Keratinocyte (primary cell): Measurements from ENCODE around the gene EPAS1. TPM values are rescaled to one million over a fixed set of nuclear protein-coding genes. Genes with fewer than 3 reads are reported as not detected.
A peak's percentile ranks its signal among the peaks of the same experiment; 100 is the strongest.

ENCODE experiments used
- DNase-seq: peaks from one replicate; pipeline ENCODE4 v3.0.0-alpha.2; 2011; ENCODE audit warnings: low read depth, missing footprints, low spot score
- FAIRE-seq: peaks from 2 replicates; lab custom pipeline; 2011; peaks lifted over from hg19 to GRCh38; lab: Jason Lieb, UNC
- H2AFZ ChIP-seq: 2 replicates; pipeline ENCODE4 v1.6.0; 2012; ENCODE audit warnings: low read length, control low read depth, inconsistent platforms; ENCODE audit not compliant: control insufficient read depth
- H3K27ac ChIP-seq: 2 replicates; pipeline ENCODE4 v1.5.1; 2011; ENCODE audit warnings: low read length; ENCODE audit not compliant: control insufficient read depth, insufficient read depth
- H3K27me3 ChIP-seq: 3 replicates; pipeline ENCODE4 v1.6.0; 2011; ENCODE audit warnings: low read length; ENCODE audit not compliant: control insufficient read depth, insufficient read depth; ENCODE audit errors: extremely low read depth
- H3K36me3 ChIP-seq, 2 experiments: 2 replicates in 1 of 2; 3 replicates in 1 of 2; pipeline ENCODE4 v1.5.1; 2011; ENCODE audit warnings: low read length in 2 of 2, mild to moderate bottlenecking in 1 of 2; ENCODE audit not compliant: control insufficient read depth in 2 of 2, insufficient read depth in 2 of 2; ENCODE audit errors: extremely low read depth in 1 of 2
- H3K4me1 ChIP-seq: 3 replicates; pipeline ENCODE4 v1.5.1; 2011; ENCODE audit warnings: low read length; ENCODE audit not compliant: control insufficient read depth, insufficient read depth; ENCODE audit errors: extremely low read depth
- H3K4me2 ChIP-seq: 3 replicates; pipeline ENCODE4 v1.6.0; 2011; ENCODE audit warnings: low read depth, low read length; ENCODE audit not compliant: control insufficient read depth, insufficient read depth; ENCODE audit errors: extremely low read depth
- H3K4me3 ChIP-seq, 3 experiments: fragments of 200-600 bp in 1 of 3; sonication (generic) in 1 of 3; 2 replicates in 2 of 3; 3 replicates in 1 of 3; pipeline ENCODE4 v1.5.1; 2011 to 2016; ENCODE audit warnings: low read length in 3 of 3, mild to moderate bottlenecking in 3 of 3, control low read depth in 2 of 3, inconsistent platforms in 1 of 3, low read depth in 1 of 3, mixed read lengths in 1 of 3, mixed run types in 1 of 3, moderate library complexity in 1 of 3; ENCODE audit not compliant: control insufficient read depth in 2 of 3, insufficient read depth in 2 of 3; ENCODE audit errors: extremely low read depth in 1 of 3
- H3K79me2 ChIP-seq: 2 replicates; pipeline ENCODE4 v1.6.0; 2012; ENCODE audit warnings: low read length; ENCODE audit not compliant: control insufficient read depth, insufficient read depth
- H3K9ac ChIP-seq: 3 replicates; pipeline ENCODE4 v1.6.0; 2011; ENCODE audit warnings: low read length; ENCODE audit not compliant: control insufficient read depth, insufficient read depth; ENCODE audit errors: extremely low read depth
- H3K9me1 ChIP-seq: 3 replicates; pipeline ENCODE4 v1.6.0; 2011; ENCODE audit warnings: low read length; ENCODE audit not compliant: control insufficient read depth, insufficient read depth; ENCODE audit errors: extremely low read depth
- H3K9me3 ChIP-seq: 2 replicates; pipeline ENCODE4 v1.5.1; 2012; ENCODE audit warnings: low read depth, low read length; ENCODE audit not compliant: control insufficient read depth
- H4K20me1 ChIP-seq: 3 replicates; pipeline ENCODE4 v1.6.0; 2011; ENCODE audit warnings: low read length; ENCODE audit not compliant: control insufficient read depth, insufficient read depth; ENCODE audit errors: extremely low read depth
- CTCF ChIP-seq, 3 experiments: IDR thresholded peaks in 1 of 3; conservative IDR thresholded peaks in 1 of 3; optimal IDR thresholded peaks in 1 of 3; 2 replicates in 2 of 3; 3 replicates in 1 of 3; pipeline versions ENCODE3 to v1.5.1; 2011; ENCODE audit warnings: low read length in 3 of 3, mild to moderate bottlenecking in 3 of 3, moderate library complexity in 2 of 3, control low read depth in 1 of 3, inconsistent platforms in 1 of 3; ENCODE audit not compliant: insufficient read depth in 2 of 3; ENCODE audit errors: extremely low read depth in 1 of 3
- EZH2 ChIP-seq: IDR thresholded peaks from one replicate; pipeline ENCODE4 v1.6.1; 2012; ENCODE audit warnings: inconsistent platforms, mild to moderate bottlenecking, low read length, moderate library complexity
- dilution Hi-C: fragments of 300-500 bp; cut with MboI; formaldehyde crosslinking; loops from one replicate; pipeline ENCODE4 v1.7.0; 2020; ENCODE audit warnings: low sequenced_read_pairs; ENCODE audit not compliant: extremely low pct_ligation_motif_present
- polyA plus RNA-seq, 5 experiments: library from polyadenylated mRNA; depleted of rRNA in 3 of 5; stranded (reverse) in 3 of 5; stranded (forward) in 1 of 5; unstranded in 1 of 5; fragments of >200 nt; gene quantifications; 1 replicate in 1 of 5; 2 replicates in 3 of 5; 3 replicates in 1 of 5; pipeline versions ENCODE4 v1.2.1 to v1.2.3, GENCODE V29; 2011 to 2012; ENCODE audit warnings: missing spikeins in 2 of 5, low read depth in 1 of 5, low replicate concordance in 1 of 5

The EPAS1 gene
- polyA plus RNA-seq, 1 donor (not counting 4 experiments of a cell fraction or from before 2014, with no cell fraction given) = 96.7 TPM

- Histone ChIP-seq H3K9me1 (no peaks in the 10 kb centered on the region), H3K4me2 (no peak overlapping the region), H4K20me1 (no peaks in the 10 kb centered on the region), H3K4me3 (no peak overlapping the region), H3K36me3 (peaks cover 0 to 12% of the 10 kb centered on the region in 2 experiments), H3K9me3 (no peaks in the 10 kb centered on the region), H3K4me1 (peaks cover 81% of the 10 kb centered on the region), H3K79me2 (peaks cover 74% of the 10 kb centered on the region), H3K27me3 (no peaks in the 10 kb centered on the region), H2AFZ (no peak overlapping the region), H3K9ac (no peak overlapping the region), H3K27ac (peak overlapping the region; percentile 66)
- DNase-seq (no peak), FAIRE-seq (no peak)
- dilution Hi-C loops = no loop called here
- TF ChIP-seq CTCF (optimal IDR thresholded peaks at IDR 0.05 in 1 of 3, IDR thresholded peaks at IDR 0.05 in 1 of 3, conservative IDR thresholded peaks at IDR 0.05 in 1 of 3; ENCODE audit: extremely low read depth in 1 of 3, insufficient read depth in 2 of 3, low read length in 3 of 3) = no peak
- no peak for TF ChIP-seq EZH2
Observed at GRCh38 chr2:46310446-46310845, 13.2 kb downstream of the EPAS1 start.

- no peak overlapping the region for H3K4me2 ChIP-seq
- no peaks in the 10 kb centered on the region for H3K27me3 ChIP-seq
- DNase-seq (no peak), FAIRE-seq (no peak)
- H3K79me2 ChIP-seq = peaks cover 69% of the 10 kb centered on the region
- no peak overlapping the region for H3K4me3 ChIP-seq
- H3K9me3 ChIP-seq = no peaks in the 10 kb centered on the region
- dilution Hi-C loops = no loop called here
- H3K27ac ChIP-seq = peak overlapping the region; percentile 36
- H2AFZ ChIP-seq = no peak overlapping the region
- TF ChIP-seq CTCF (optimal IDR thresholded peaks at IDR 0.05 in 1 of 3, IDR thresholded peaks at IDR 0.05 in 1 of 3, conservative IDR thresholded peaks at IDR 0.05 in 1 of 3; ENCODE audit: extremely low read depth in 1 of 3, insufficient read depth in 2 of 3, low read length in 3 of 3) = no peak
- TF ChIP-seq EZH2 = no peak
- H3K9me1 ChIP-seq = no peaks in the 10 kb centered on the region
- no peaks in the 10 kb centered on the region for H4K20me1 ChIP-seq
- no peak overlapping the region for H3K9ac ChIP-seq
- peaks cover 83% of the 10 kb centered on the region for H3K4me1 ChIP-seq
- peaks cover 0 to 12% of the 10 kb centered on the region in 2 experiments for H3K36me3 ChIP-seq
Observed at GRCh38 chr2:46311651-46312223, 14.5 kb downstream of the EPAS1 start.
